ENCODE measurements around the gene LRP2. TPM values are rescaled to one million over a fixed set of nuclear protein-coding genes. Genes with fewer than 3 reads are reported as not detected.

LRP2 gene
- total and polyA plus RNA-seq, 2 of the 8 experiments (the other 6 are each of a cell fraction or from before 2014, with no cell fraction given), result 2.0 to 2.9 TPM

DNA sequence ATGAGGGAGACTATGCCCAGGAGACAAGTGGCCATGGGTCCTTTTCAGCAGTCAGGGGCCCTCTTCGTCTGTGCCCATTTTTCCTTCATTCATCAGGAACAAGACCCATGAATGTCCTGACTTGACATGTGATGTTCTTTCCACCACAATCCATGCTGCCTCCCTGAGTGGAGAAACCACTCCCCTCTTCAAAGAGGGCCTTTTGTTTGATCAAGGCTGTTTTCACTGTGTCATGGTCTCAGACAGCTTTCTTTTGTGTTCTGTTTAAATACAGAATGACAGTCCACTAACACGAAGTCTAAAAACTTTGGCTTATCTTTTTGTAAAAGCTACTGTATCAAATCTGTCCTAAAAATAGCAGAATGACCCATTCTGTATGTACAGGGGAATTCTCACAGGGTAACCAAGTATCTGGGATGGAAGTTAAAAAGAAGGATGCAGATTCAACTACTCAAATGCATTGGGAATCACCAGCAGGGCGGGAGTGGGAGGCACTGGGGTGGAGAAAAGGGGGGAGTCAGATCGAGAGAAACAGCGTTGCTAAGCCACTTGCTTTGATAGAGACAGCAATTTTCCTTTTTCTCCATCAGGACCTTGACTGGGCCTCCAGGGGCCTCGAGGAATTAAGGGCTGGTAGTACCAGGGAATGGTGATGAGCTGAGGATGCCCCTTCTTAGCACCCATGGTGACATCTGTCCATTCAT, 13.9 kb downstream of the LRP2 start:
- no peak overlapping the region for H3K27ac ChIP-seq (ENCODE audit: low read depth, low read length)
- DNase-seq (ENCODE audit: low read depth in 1 of 2, low spot score in 2 of 2), result no peak
- no peak for TF ChIP-seq YY1 (IDR thresholded peaks at IDR 0.05; ENCODE audit: low read depth, low read length)
- no peak for TF ChIP-seq SUZ12 (IDR thresholded peaks at IDR 0.05; ENCODE audit: low read length)
- no peak for TF ChIP-seq RBBP5 (IDR thresholded peaks at IDR 0.05; ENCODE audit: borderline replicate concordance, low read depth, low read length)
- TF ChIP-seq BACH1 (IDR thresholded peaks at IDR 0.05; ENCODE audit: low read length), result no peak
- TF ChIP-seq EGR1 (IDR thresholded peaks at IDR 0.05; ENCODE audit: borderline replicate concordance, low read depth, low read length), result no peak
- TF ChIP-seq, protein P1, sequence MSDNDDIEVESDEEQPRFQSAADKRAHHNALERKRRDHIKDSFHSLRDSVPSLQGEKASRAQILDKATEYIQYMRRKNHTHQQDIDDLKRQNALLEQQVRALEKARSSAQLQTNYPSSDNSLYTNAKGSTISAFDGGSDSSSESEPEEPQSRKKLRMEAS (IDR thresholded peaks at IDR 0.05), result no peak
- no peak for TF ChIP-seq ZNF274 (IDR thresholded peaks at IDR 0.05; ENCODE audit: borderline replicate concordance, extremely low read depth, low read length)
- TF ChIP-seq SP4 (IDR thresholded peaks at IDR 0.05; ENCODE audit: low read length), result no peak
- TF ChIP-seq CTCF (IDR thresholded peaks at IDR 0.05; ENCODE audit: control extremely low read depth in 1 of 3, insufficient read depth in 1 of 3, low read depth in 1 of 3, low read length in 3 of 3), result no peak
- no peak for TF ChIP-seq SIX5 (IDR thresholded peaks at IDR 0.05; ENCODE audit: low read depth, low read length)
- TF ChIP-seq SP1 (IDR thresholded peaks at IDR 0.05; ENCODE audit: low read depth, low read length), result no peak

More for the DNA sequence above, 13.9 kb downstream of the LRP2 start:
- no peaks in the 10 kb centered on the region for H3K36me3 ChIP-seq (ENCODE audit: control insufficient read depth in 2 of 4, insufficient read depth in 4 of 4, low read length in 3 of 4)
- no peaks in the 10 kb centered on the region for H4K20me1 ChIP-seq (replicated peaks in 1 of 2; ENCODE audit: control insufficient read depth in 1 of 2, insufficient read depth in 2 of 2, low read length in 2 of 2)
- H4K8ac ChIP-seq (ENCODE audit: extremely low read depth, insufficient read depth, low read length), result no peak overlapping the region
- 83% methylated on average over 6 of the region's 6 CpGs; no CpG with 5 or more reads in 1 of the 2 experiments for WGBS, 2 experiments (ENCODE audit: extremely low coverage in 1 of 2, insufficient coverage in 1 of 2, insufficient read length in 1 of 2, insufficient replicate concordance in 2 of 2, low coverage in 1 of 2, low lambda C conversion rate in 2 of 2, missing lambda C conversion rate in 1 of 2)
- ChIA-PET POLR2A (ENCODE audit: partially characterized antibody) (no interaction called here), CTCF (ENCODE audit: partially characterized antibody) (no interaction called here)
- H3K4me3 ChIP-seq (ENCODE audit: extremely low read depth in 1 of 4, insufficient read depth in 2 of 4, low read depth in 3 of 4, low read length in 4 of 4), result no peak overlapping the region
- no peaks in the 10 kb centered on the region for H3K23me2 ChIP-seq (ENCODE audit: low read depth, low read length)
- no peak overlapping the region for H2AFZ ChIP-seq (ENCODE audit: low read length)
- no peak overlapping the region for H2BK12ac ChIP-seq (ENCODE audit: low read depth, low read length)
- no peak overlapping the region for H2BK120ac ChIP-seq (replicated peaks; ENCODE audit: low read depth, low read length)
- H2BK5ac ChIP-seq (ENCODE audit: low read depth, low read length), result no peak overlapping the region
- H3K4me2 ChIP-seq (ENCODE audit: insufficient read depth in 1 of 2, low read depth in 2 of 2, low read length in 2 of 2), result no peak overlapping the region
- no peak overlapping the region for H2BK20ac ChIP-seq (ENCODE audit: low read length)
- H4K5ac ChIP-seq (ENCODE audit: insufficient read length, low read depth, low read length), result no peak overlapping the region
- no peak overlapping the region for H3K23ac ChIP-seq (ENCODE audit: insufficient read length)
- no peak overlapping the region for H4K91ac ChIP-seq (replicated peaks; ENCODE audit: insufficient read length, low read length)
- no peaks in the 10 kb centered on the region; a peak in 1 of 7 replicates for H3K27me3 ChIP-seq (replicated peaks in 1 of 4; ENCODE audit: control insufficient read depth in 3 of 4, extremely low read depth in 1 of 4, insufficient read depth in 3 of 4, low read length in 3 of 4)
- H3K4ac ChIP-seq (replicated peaks; ENCODE audit: insufficient read length, low read depth, low read length), result no peak overlapping the region
- no peak overlapping the region for H3K18ac ChIP-seq (ENCODE audit: extremely low read depth, low read length)
- no peak for FAIRE-seq
- no peaks in the 10 kb centered on the region for H3K79me2 ChIP-seq (ENCODE audit: control insufficient read depth in 1 of 2, insufficient read depth in 2 of 2, low read length in 2 of 2)
- no peak overlapping the region for H3K9ac ChIP-seq (replicated peaks in 1 of 4; ENCODE audit: extremely low read depth in 1 of 4, low read depth in 3 of 4, low read length in 3 of 4)
- no peaks in the 10 kb centered on the region for H3K9me3 ChIP-seq (ENCODE audit: insufficient read depth in 2 of 2, low read depth in 1 of 2, low read length in 1 of 2)
- H3K79me1 ChIP-seq (ENCODE audit: low read depth, low read length), result no peaks in the 10 kb centered on the region
- no peak overlapping the region for H3K14ac ChIP-seq (ENCODE audit: insufficient read length)
- H2BK15ac ChIP-seq (ENCODE audit: low read length), result no peak overlapping the region
- H3K56ac ChIP-seq (replicated peaks; ENCODE audit: insufficient read length, low read depth, low read length), result no peak overlapping the region
- H3K4me1 ChIP-seq (replicated peaks in 1 of 4; ENCODE audit: control insufficient read depth in 3 of 4, insufficient read depth in 4 of 4, low read length in 3 of 4), result no peaks in the 10 kb centered on the region
- no peak overlapping the region for H2AK5ac ChIP-seq (ENCODE audit: low read depth, low read length)

Data from H1 (cell line).